Heart right ventricle (tissue), 16 donors: Measurements from ENCODE around the gene POMC. TPM values are rescaled to one million over a fixed set of nuclear protein-coding genes. Genes with fewer than 3 reads are reported as not detected.

Experiments
- ATAC-seq, 8 donors: fragments of 200-7000 bp; cut with Tn5 transposase; one replicate each; pipeline ENCODE4 v1.9.1; 2020; ENCODE audit warnings: mild to moderate bottlenecking in 8 of 8, moderate library complexity in 8 of 8, moderate number of reproducible peaks in 1 of 8
- DNase-seq, 2 donors: peaks; one replicate each; pipeline ENCODE4 v3.0.0-alpha.2; 2020
- H3K27ac ChIP-seq, 10 donors: fragments of 200-600 bp; sonication (generic) in 2 of 10; one replicate each; pipeline versions ENCODE4 v1.5.0 to v1.8.0; 2020 to 2022; ENCODE audit warnings: mild to moderate bottlenecking in 3 of 10
- H3K27me3 ChIP-seq, 7 donors: fragments of 200-600 bp; one replicate each; pipeline ENCODE4 v1.8.0; 2021 to 2022; ENCODE audit warnings: mild to moderate bottlenecking in 2 of 7
- H3K36me3 ChIP-seq, 9 donors: fragments of 200-600 bp; sonication (generic) in 1 of 9; one replicate each; pipeline versions ENCODE4 v1.5.0 to v1.8.0; 2020 to 2022; ENCODE audit warnings: mild to moderate bottlenecking in 2 of 9
- H3K4me1 ChIP-seq, 9 donors: fragments of 200-600 bp; sonication (generic) in 1 of 9; one replicate each; pipeline versions ENCODE4 v1.5.0 to v1.8.0; 2020 to 2022; ENCODE audit warnings: mild to moderate bottlenecking in 4 of 9
- H3K4me3 ChIP-seq, 10 donors: fragments of 200-600 bp; sonication (generic) in 2 of 10; one replicate each; pipeline versions ENCODE4 v1.5.0 to v1.8.0; 2020 to 2022; ENCODE audit warnings: mild to moderate bottlenecking in 7 of 10, moderate library complexity in 2 of 10
- H3K9me3 ChIP-seq, 11 donors: fragments of 200-600 bp in 10 of 11; sonication (generic) in 2 of 11; one replicate each; pipeline versions ENCODE4 v1.5.0 to v1.8.0; 2013 to 2022; ENCODE audit warnings: mild to moderate bottlenecking in 2 of 11, control low read depth in 1 of 11, moderate library complexity in 1 of 11
- CTCF ChIP-seq, 9 donors: fragments of 200-600 bp; sonication (generic) in 2 of 9; IDR thresholded peaks; one replicate each; pipeline versions ENCODE4 v1.5.0 to v1.8.0; 2021 to 2022; ENCODE audit warnings: antibody characterized with exemption in 9 of 9, mild to moderate bottlenecking in 5 of 9, moderate library complexity in 1 of 9
- WGBS, 2 donors: extraction: QIAGEN DNeasy Blood & Tissue Kit; methylation state at CpG; one replicate each; pipeline ENCODE4 v1.1.7; 2013; ENCODE audit warnings: inconsistent platforms in 1 of 2; 5-methylcytosine and 5-hydroxymethylcytosine counted together
- intact Hi-C, 10 donors: fragments of 100-400 bp; cut with DNase I; formaldehyde crosslinking; loops; one replicate each; pipeline versions ENCODE4 v1.11.1 to v1.14.2; 2022
- polyA plus RNA-seq, 2 donors: library from polyadenylated mRNA; stranded (reverse); fragments of 200-250 nt; gene quantifications; one replicate each; pipeline ENCODE4 v1.2.3, GENCODE V29; 2013
- total RNA-seq, 10 donors: library from RNA; stranded (reverse); fragmentation: NEBNext Ultra II Directional in 3 of 10; extraction: Animal tissue kit (Norgen Biotek cat#: 25700) in 3 of 10; gene quantifications; one replicate each; pipeline versions ENCODE4 v1.2.1 to v1.2.4, GENCODE V29; 2021 to 2023
- donor health status: Arrhythmogenic right ventricular cardiomyopathy.
- donor health status: ischemic (EF 13 %, LVEDD 7.1; RV severe dilation, severe dysfunction).
- donor health status: healthy with polysubstance abuse.
- donor health status: DM: no; HTN: yes; CAD: no.
- donor health status: DM: no; HTN: no; CAD: no.
- donor health status: ischemic (EF 25% LVEDD 6.9; RV normal size, moderate dysfunction).
- donor health status: ischemic (EF 25% LVEDD 5.7; RV mildly dilated, moderate dysfunction).
- donor health status: healthy.
- donor health status: DM: yes; HTN: yes; CAD: no.
- donor health status: Ischemic cardiomyopathy.
- donor health status: ischemic (EF 35%, LVEDD 5.7; RV mildly dilated, moderate dysfunction).
- donor health status: nonischemic (EF 11% LVEDD 7.7; RV severe dilation, severe dysfunction).
- donor health status: DM: yes; HTN: yes; CAD: no.
- donor health status: PGD.
- donor health status: ischemic (EF 29% LVEDD 5.4; RV normal size, mild dysfunction).
- donor health status: nonischemic (EF 23%, LVEDD 6.1; RV moderate dilation, normal function).

POMC gene
- total and polyA plus RNA-seq, 12 donors: 1.9 to 11.2 (median 5.6) TPM

- no peak for TF ChIP-seq CTCF (IDR thresholded peaks at IDR 0.05)
- Histone ChIP-seq H3K9me3 (no peaks in the 10 kb centered on the region), H3K36me3 (peaks cover 0 to 10% (median 0%) of the 10 kb centered on the region in 9 donors), H3K27me3 (no peaks in the 10 kb centered on the region), H3K4me1 (peaks cover 0 to 6% (median 0%) of the 10 kb centered on the region in 9 donors), H3K4me3 (no peak overlapping the region), H3K27ac (no peak overlapping the region)
- WGBS, 2 donors: 92 to 97% methylated on average over 13 of the region's 13 CpGs
- ATAC-seq (no peak), DNase-seq (no peak)
- intact Hi-C loops: loop anchor here in 1 of 10 donors (10.0 kb wide), 1 partner anchor 62 kb away; no protein-coding TSS in a partner anchor
Observed at GRCh38 chr2:25116956-25117355, 51.4 kb downstream of the POMC start.

GRCh38 chr2:25115902-25116301, 52.5 kb downstream of the POMC start:
- no peak for TF ChIP-seq CTCF (IDR thresholded peaks at IDR 0.05)
- H3K27me3 ChIP-seq: no peaks in the 10 kb centered on the region
- peaks cover 0 to 6% (median 0%) of the 10 kb centered on the region in 9 donors for H3K4me1 ChIP-seq
- WGBS, 2 donors: 62 to 77% methylated on average over 4 of the region's 4 CpGs
- no peak overlapping the region for H3K27ac ChIP-seq
- intact Hi-C loops: loop anchor here in 1 of 10 donors (10.0 kb wide), 1 partner anchor 61 kb away; no protein-coding TSS in a partner anchor
- ATAC-seq (no peak), DNase-seq (no peak)
- H3K36me3 ChIP-seq: no peaks in the 10 kb centered on the region
- no peaks in the 10 kb centered on the region for H3K9me3 ChIP-seq
- H3K4me3 ChIP-seq: no peak overlapping the region

GRCh38 chr2:25115249-25115883, 53.0 kb downstream of the POMC start:
- Histone ChIP-seq H3K9me3 (no peaks in the 10 kb centered on the region), H3K27ac (no peak overlapping the region), H3K4me3 (no peak overlapping the region), H3K36me3 (no peaks in the 10 kb centered on the region), H3K27me3 (no peaks in the 10 kb centered on the region), H3K4me1 (peaks cover 0 to 6% (median 0%) of the 10 kb centered on the region in 9 donors)
- no peak for TF ChIP-seq CTCF (IDR thresholded peaks at IDR 0.05)
- WGBS, 2 donors: 88 to 89% methylated on average over 9 of the region's 9 CpGs
- no peak for ATAC-seq
- intact Hi-C loops: loop anchor here in 1 of 10 donors (10.0 kb wide), 1 partner anchor 61 kb away; no protein-coding TSS in a partner anchor
- no peak for DNase-seq

- 85 to 87% methylated on average over 3 of the region's 3 CpGs for WGBS, 2 donors
- Histone ChIP-seq H3K27me3 (no peaks in the 10 kb centered on the region), H3K4me3 (no peak overlapping the region), H3K4me1 (peaks cover 0 to 6% (median 0%) of the 10 kb centered on the region in 9 donors), H3K27ac (no peak overlapping the region), H3K36me3 (peaks cover 0 to 2% (median 0%) of the 10 kb centered on the region in 9 donors), H3K9me3 (no peaks in the 10 kb centered on the region)
- TF ChIP-seq CTCF (IDR thresholded peaks at IDR 0.05): no peak
- ATAC-seq: peak in 1 of 8 donors; percentile 37
- no peak for DNase-seq
- intact Hi-C loops: loop anchor here in 1 of 10 donors (10.0 kb wide), 1 partner anchor 57 kb away; no protein-coding TSS in a partner anchor
Observed at GRCh38 chr2:25112113-25112512, 56.3 kb downstream of the POMC start.

Other genes with a start within 250 kb of the POMC start
- 10 to 100 TPM in 5 of 10 donors, 1 to 10 TPM in 5; 5.3 to 50.8 (median 10.5) TPM for gene ADCY3, start 248.3 kb downstream of the POMC start, total RNA-seq
- gene ADCY3, start 248.3 kb downstream of the POMC start, polyA plus RNA-seq: 10 to 100 TPM; 16.4 to 19.5 TPM
- 10 to 100 TPM in 6 of 10 donors, 1 to 10 TPM in 4; 7.2 to 13.1 (median 10.5) TPM for gene DNAJC27, start 196.6 kb downstream of the POMC start, total RNA-seq
- gene DNAJC27, start 196.6 kb downstream of the POMC start, polyA plus RNA-seq: 1 to 10 TPM; 2.8 to 4.3 TPM
- 10 to 100 TPM in 1 of 10 donors, 1 to 10 TPM in 9; 2.6 to 15.2 (median 7.9) TPM for gene EFR3B, start 126.5 kb downstream of the POMC start, total RNA-seq
- gene EFR3B, start 126.5 kb downstream of the POMC start, polyA plus RNA-seq: 1 to 10 TPM in 1 of 2 donors, under 1 TPM in 1; 0.62 to 1.3 TPM
- gene DNMT3A, start 173.3 kb upstream of the POMC start, total RNA-seq: 10 to 100 TPM; 14.8 to 23.7 (median 19.4) TPM
- gene DNMT3A, start 173.3 kb upstream of the POMC start, polyA plus RNA-seq: 10 to 100 TPM in 1 of 2 donors, 1 to 10 TPM in 1; 4.7 to 10.3 TPM